SU-DHL-6 (cell line): ENCODE data around the gene ARHGAP6.

ENCODE experiments used
- CTCF ChIP-seq: fragments of 200-600 bp; sonication (generic); IDR thresholded peaks from one replicate; pipeline ENCODE4 v1.5.1; 2017; ENCODE audit warnings: antibody characterized with exemption, mild to moderate bottlenecking, low read length, moderate library complexity; ENCODE audit not compliant: insufficient read depth, poor library complexity, severe bottlenecking
- EZH2phosphoT487 ChIP-seq: fragments of 200-600 bp; sonication (generic), shearing (Covaris generic); conservative IDR thresholded peaks from 2 replicates; pipeline ENCODE4 v1.6.1; 2018; ENCODE audit warnings: mild to moderate bottlenecking, antibody characterized with exemption, low read length, moderate library complexity, mixed read lengths

- TF ChIP-seq EZH2phosphoT487 (no peak), CTCF (no peak)
Observed at GRCh38 chrX:11426712-11427452, 238.8 kb downstream of the ARHGAP6 start.
